ENCODE results near the gene OSBPL6. TPM values are rescaled to one million over a fixed set of nuclear protein-coding genes. Genes with fewer than 3 reads are reported as not detected.

The OSBPL6 gene
- total and polyA plus RNA-seq, 10 of the 15 experiments (the other 5 are each of a cell fraction or from before 2014, with no cell fraction given), result 0.01 to 0.08 (median 0.03) TPM; not detected in 5

- ChIA-PET SMC1A (ENCODE audit: uncharacterized antibody, unreplicated experiment) (interaction anchor here (0.6 to 1.3 kb wide), 4 partner anchors 45 to 187 kb away, joined by 3 to 4 read pairs (median 3); no protein-coding TSS in a partner anchor), CTCF (interaction anchor here (1.1 kb wide), 1 partner anchor 116 kb away, joined by 4 read pairs; no protein-coding TSS in a partner anchor), RAD21 (ENCODE audit: unreplicated experiment) (no interaction called here), POLR2A (no interaction called here)
- no peak overlapping the region for H3K27ac ChIP-seq (ENCODE audit: control insufficient read depth, insufficient read depth)
- no peaks in the 10 kb centered on the region for H3K4me1 ChIP-seq (ENCODE audit: control insufficient read depth, insufficient read depth, low read length)
- in situ Hi-C loops (cut with MboI), result no loop called here
- no peaks in the 10 kb centered on the region for H3K79me2 ChIP-seq (ENCODE audit: control insufficient read depth, insufficient read depth, low read length)
- H2AFZ ChIP-seq (ENCODE audit: control insufficient read depth, low read depth, low read length), result no peak overlapping the region
- no peak overlapping the region for H3K9ac ChIP-seq (ENCODE audit: control insufficient read depth, insufficient read depth, low read length)
- no peaks in the 10 kb centered on the region for H4K20me1 ChIP-seq (ENCODE audit: control insufficient read depth, insufficient read depth)
- no peak overlapping the region for H3K4me3 ChIP-seq
- H3K27me3 ChIP-seq (replicated peaks in 1 of 2; ENCODE audit: control insufficient read depth in 2 of 2, insufficient read depth in 2 of 2, low read length in 1 of 2), result no peaks in the 10 kb centered on the region
- no TSS peak for BruUV-seq (replicated peaks)
- DNase-seq (ENCODE audit: low read depth, low spot score) (no peak), FAIRE-seq (no peak), ATAC-seq (no peak)
- H3K4me2 ChIP-seq (ENCODE audit: control insufficient read depth, insufficient read depth), result no peak overlapping the region
- H3K36me3 ChIP-seq (ENCODE audit: control insufficient read depth in 2 of 2, insufficient read depth in 2 of 2, low read length in 1 of 2), result no peaks in the 10 kb centered on the region
- H3K9me3 ChIP-seq (replicated peaks; ENCODE audit: control insufficient read depth, insufficient read depth, low read length), result no peaks in the 10 kb centered on the region
- intact Hi-C loops (cut with micrococcal nuclease; ENCODE audit: unreplicated experiment), result no loop called here
- TF ChIP-seq SIX5 (IDR thresholded peaks at IDR 0.05; ENCODE audit: low read depth, low read length, severe bottlenecking), result no peak
- no peak for TF ChIP-seq PRDM15 (CRISPR knock-in tag; IDR thresholded peaks at IDR 0.05)
- no peak for TF ChIP-seq MEF2A (IDR thresholded peaks at IDR 0.05; ENCODE audit: insufficient read depth, low read depth, low read length)
- no peak for TF ChIP-seq ZBTB11 (CRISPR knock-in tag; IDR thresholded peaks at IDR 0.05)
- no peak for TF ChIP-seq JUND (IDR thresholded peaks at IDR 0.05; ENCODE audit: low read depth, low read length)
- TF ChIP-seq ZNF687 (IDR thresholded peaks at IDR 0.05), result no peak
- TF ChIP-seq ZBTB33 (IDR thresholded peaks at IDR 0.05), result no peak
- TF ChIP-seq ASH2L (IDR thresholded peaks at IDR 0.05; ENCODE audit: borderline replicate concordance, low read depth), result no peak
These were observed 104.5 kb downstream of the OSBPL6 start for GRCh38 chr2:178298785-178299212.
